ENCODE measurements around the gene C22orf31. TPM values are rescaled to one million over a fixed set of nuclear protein-coding genes. Genes with fewer than 3 reads are reported as not detected.
A peak's percentile ranks its signal among the peaks of the same experiment; 100 is the strongest.

C22orf31 gene
- total RNA-seq, 2 donors from 2014 or later, result not detected

DNA sequence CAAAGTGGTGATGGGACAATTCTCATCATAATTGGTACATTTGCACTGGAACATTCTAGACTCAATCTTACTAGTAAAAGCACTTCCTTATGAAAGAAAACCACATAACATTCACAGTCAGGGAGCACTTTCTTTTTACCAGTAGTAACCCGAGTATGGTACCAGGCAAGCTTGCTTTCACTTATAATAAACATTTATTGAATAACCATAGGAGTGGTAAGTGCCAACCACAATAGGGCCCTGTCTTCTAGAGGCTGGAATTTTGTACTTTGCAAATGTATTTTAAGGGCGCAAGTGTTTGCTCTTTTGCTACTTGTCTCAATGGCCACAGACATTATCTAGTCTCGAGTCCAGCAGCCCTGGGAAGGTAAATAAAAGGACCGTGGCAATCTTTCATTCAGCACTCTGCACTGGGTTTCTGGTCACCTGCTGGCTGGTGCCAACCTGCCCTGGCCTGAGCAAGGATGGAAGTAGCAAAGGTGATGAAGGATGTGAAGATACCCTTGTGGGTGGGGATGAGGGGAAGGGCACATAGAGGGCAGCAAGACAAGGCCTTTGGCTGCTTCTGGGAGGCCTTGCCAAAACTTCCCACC is 24.2 kb downstream of the C22orf31 start:
- ATAC-seq (peak; percentile 72), DNase-seq (no peak)
- intact Hi-C loops (cut with DNase I, micrococcal nuclease), result loop anchor here (10.0 kb wide), 2 partner anchors 83 to 183 kb away; no protein-coding TSS in a partner anchor

DNA sequence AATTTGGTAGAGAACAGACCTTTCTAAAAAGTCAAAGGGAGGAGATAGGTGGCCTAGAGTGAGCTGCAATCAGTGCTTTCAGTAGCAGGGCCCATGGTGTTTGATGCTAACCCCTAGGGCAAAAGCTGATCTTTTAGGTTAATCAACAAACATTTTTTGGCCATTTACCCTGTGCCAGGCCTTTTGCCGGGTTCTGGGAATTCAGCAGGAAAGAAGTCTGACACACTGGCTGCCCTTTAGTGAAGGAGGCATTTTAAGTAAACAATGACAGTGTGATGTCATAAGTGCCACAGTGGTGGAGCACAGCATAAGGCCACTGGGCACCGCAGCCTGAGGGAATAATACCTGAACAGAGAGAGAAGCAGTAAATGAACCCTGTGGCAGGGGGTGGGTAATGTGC is 29.0 kb downstream of the C22orf31 start:
- intact Hi-C loops (cut with DNase I, micrococcal nuclease), result loop anchor here (10.0 kb wide), 2 partner anchors 78 to 178 kb away; no protein-coding TSS in a partner anchor

GRCh38 chr22:29032014-29032475 is 29.6 kb downstream of the C22orf31 start:
- ATAC-seq, result no peak
- intact Hi-C loops (cut with DNase I, micrococcal nuclease), result loop anchor here (10.0 kb wide), 2 partner anchors 77 to 177 kb away; no protein-coding TSS in a partner anchor
- no peak for DNase-seq

More for the DNA sequence above, 29.0 kb downstream of the C22orf31 start:
- DNase-seq (no peak), ATAC-seq (peak; percentile 23)

GRCh38 chr22:29031227-29032011 is 30.2 kb downstream of the C22orf31 start:
- DNase-seq (peak; percentile 34 to 65), ATAC-seq (peak; percentile 34)
- intact Hi-C loops (cut with DNase I, micrococcal nuclease), result loop anchor here (10.0 kb wide), 2 partner anchors 77 to 177 kb away; no protein-coding TSS in a partner anchor

DNA sequence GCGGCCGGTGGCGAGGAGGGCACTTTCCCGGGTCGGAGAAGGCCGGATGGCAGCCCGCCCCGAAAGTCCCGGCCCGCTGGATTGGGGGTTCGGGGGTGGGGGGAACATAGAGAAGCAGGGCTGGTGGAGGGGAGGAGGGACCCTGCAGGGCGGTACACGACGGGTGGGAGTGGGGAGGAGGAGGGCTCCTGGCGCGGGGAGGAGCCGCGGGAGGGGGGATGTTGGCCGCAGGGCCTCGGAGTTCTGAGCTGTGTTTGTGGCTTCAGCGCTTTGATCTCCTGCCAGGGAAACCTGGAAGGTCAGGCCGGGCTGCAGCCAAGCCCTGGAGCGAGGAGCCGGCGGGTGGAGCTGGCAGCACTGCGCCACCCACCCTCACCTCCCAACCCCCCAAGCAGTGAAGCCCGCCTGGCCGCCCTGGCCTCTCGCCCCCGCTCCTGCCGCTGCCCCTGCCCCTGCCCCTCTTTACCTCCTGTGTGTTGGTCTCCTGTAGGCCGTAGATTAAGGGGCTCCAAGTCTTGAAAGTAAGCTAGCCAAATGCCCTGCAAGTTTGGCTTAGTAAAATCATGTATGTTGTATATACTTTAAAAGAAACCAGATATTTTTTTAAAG is 30.9 kb downstream of the C22orf31 start:
- DNase-seq (peak; percentile 87 to 88), ATAC-seq (peak; percentile 84)
- intact Hi-C loops (cut with DNase I, micrococcal nuclease), result loop anchor here (10.0 kb wide), 2 partner anchors 76 to 176 kb away; no protein-coding TSS in a partner anchor

GRCh38 chr22:29030016-29030617 is 31.5 kb downstream of the C22orf31 start:
- intact Hi-C loops (cut with DNase I, micrococcal nuclease), result loop anchor here (10.0 kb wide), 2 partner anchors 75 to 175 kb away; no protein-coding TSS in a partner anchor
- ATAC-seq (peak; percentile 46), DNase-seq (peak in 1 of 2 donors; percentile 56)

DNA sequence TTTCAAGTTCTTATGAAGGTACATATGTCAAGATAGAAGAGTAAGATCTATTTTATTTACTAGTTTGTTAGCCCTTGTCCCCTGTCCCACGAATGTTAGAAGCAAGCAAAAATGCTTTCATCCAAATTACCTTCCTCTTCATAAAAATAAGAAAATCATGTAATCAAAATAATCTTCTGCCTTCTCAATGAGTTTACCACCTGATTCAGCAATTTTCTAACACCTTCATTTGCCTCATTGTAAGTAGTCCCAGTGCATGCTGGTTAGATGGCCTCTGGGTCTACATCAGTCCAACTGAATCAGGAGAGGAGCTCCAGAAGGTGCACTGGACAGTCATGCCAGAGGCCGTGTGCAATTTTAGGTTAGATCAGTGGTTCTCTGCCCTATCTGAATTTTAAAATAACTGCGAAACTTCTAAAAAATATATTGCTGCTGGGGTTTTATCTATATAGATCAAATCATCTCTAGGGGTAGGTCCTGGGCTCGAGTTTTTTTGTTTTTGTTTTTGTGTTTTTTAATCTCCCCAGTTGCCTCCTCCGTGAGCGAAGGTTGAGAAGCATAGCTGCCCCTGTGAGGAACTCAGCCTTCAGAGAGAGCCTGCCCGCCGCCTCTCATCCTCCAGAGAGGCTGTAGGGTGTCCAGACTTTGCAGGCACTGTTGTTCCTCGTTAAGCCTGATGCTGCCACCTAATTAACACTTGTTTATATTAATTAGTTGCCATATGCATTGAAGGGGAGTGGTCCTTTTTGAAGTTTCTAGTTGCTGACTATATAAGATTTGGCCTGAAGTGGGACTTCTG is 32.2 kb downstream of the C22orf31 start:
- no peak for ATAC-seq
- intact Hi-C loops (cut with DNase I, micrococcal nuclease), result no loop called here

GRCh38 chr22:29028468-29028867 is 33.2 kb downstream of the C22orf31 start:
- DNase-seq (no peak), ATAC-seq (no peak)
- intact Hi-C loops (cut with DNase I, micrococcal nuclease), result no loop called here

More for the DNA sequence above, 32.2 kb downstream of the C22orf31 start:
- no peak for DNase-seq

GRCh38 chr22:29026579-29026978 is 35.1 kb downstream of the C22orf31 start:
- no peak for ATAC-seq
- DNase-seq, result no peak
- intact Hi-C loops (cut with DNase I, micrococcal nuclease), result no loop called here

- intact Hi-C loops (cut with DNase I, micrococcal nuclease), result no loop called here
Observed at GRCh38 chr22:29023172-29023796, 38.3 kb downstream of the C22orf31 start.

GRCh38 chr22:29022101-29022817 is 39.4 kb downstream of the C22orf31 start:
- DNase-seq, result no peak
- ATAC-seq, result peak; percentile 70
- intact Hi-C loops (cut with DNase I, micrococcal nuclease), result no loop called here

More at GRCh38 chr22:29023172-29023796, 38.3 kb downstream of the C22orf31 start:
- ATAC-seq (peak; percentile 62), DNase-seq (no peak)

DNA sequence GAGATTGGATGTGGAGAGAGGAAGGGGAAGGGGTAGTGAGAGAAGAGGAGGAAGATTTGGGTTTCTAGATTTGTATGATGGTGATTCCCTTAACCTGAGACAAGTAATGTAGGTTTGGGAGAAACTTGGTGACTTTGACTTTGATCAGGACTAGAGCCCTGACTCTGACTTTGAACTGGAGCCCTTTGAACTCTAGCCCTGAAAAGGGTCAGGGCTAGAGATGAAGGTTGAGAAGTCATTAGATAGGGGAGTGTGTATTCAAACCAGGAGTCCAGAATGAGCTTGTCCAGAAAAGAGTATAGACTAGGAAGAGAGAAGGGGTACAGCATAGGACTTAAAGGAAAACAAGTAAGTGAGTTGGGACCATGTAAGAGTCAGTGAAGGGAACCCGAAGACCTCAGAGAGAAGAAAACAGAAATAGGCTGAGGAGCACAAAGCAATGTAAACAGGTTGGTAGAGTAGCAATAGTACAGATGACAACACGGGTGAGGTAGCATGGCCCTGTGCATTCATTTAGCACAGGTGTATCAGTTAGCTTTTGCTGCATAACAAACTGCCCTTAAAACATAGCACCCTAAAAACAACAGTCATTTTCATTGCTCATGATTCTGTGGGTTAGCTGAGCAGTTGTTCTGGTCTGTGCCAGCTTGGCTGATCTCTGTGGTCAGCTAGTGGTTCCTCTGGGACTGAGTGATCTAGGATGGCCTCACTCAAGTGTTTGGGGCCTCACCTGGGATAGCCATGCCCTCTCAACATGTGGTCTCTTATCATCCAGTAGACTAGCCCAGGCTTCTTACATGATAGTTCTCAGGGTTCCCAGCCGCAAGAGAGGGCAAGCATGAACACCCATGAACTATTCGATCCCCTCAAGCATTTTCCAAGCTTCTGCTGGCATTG is 43.1 kb downstream of the C22orf31 start:
- intact Hi-C loops (cut with DNase I, micrococcal nuclease), result no loop called here
- no peak for ATAC-seq
- no peak for DNase-seq

- intact Hi-C loops (cut with DNase I, micrococcal nuclease), result no loop called here
- ATAC-seq (peak; percentile 52), DNase-seq (no peak)
Observed at GRCh38 chr22:29016067-29016938, 45.3 kb downstream of the C22orf31 start.

DNA sequence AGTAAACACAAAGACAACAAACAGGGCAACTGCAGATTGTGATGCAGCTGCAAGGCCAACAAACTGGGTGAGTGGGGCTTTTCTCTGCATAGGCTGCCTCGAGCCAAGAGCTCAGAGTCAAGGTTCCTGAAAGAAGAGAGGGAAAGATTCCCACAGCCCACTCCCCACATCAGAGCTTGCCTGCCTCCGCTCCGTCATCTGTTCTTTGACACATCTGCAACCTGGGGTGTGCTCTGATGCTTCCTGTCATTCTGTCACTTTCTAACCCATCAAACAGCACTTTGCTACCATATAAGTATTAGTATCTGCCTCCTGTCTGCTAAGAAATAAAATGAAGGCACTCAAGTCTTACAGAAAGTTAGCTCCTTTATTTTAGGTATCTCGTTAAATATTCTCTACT is 46.9 kb downstream of the C22orf31 start:
- DNase-seq (no peak), ATAC-seq (no peak)
- intact Hi-C loops (cut with DNase I, micrococcal nuclease), result no loop called here

- intact Hi-C loops (cut with DNase I, micrococcal nuclease), result no loop called here
- no peak for ATAC-seq
- no peak for DNase-seq
Observed at GRCh38 chr22:29014293-29014692, 47.3 kb downstream of the C22orf31 start.

Data from left colon (tissue), 2 donors.